GM06990 (cell line): ENCODE results near the gene RSPH9.

ENCODE experiments used
- DNase-seq: peaks from one replicate; pipeline ENCODE4 v3.0.0-alpha.2; 2011; ENCODE audit not compliant: insufficient read length; ENCODE audit errors: extremely low read depth
- H3K27me3 ChIP-seq: replicated peaks from 2 replicates; pipeline ENCODE4 v1.6.0; 2011; ENCODE audit warnings: low read length; ENCODE audit not compliant: control insufficient read depth, insufficient read depth
- H3K36me3 ChIP-seq: 2 replicates; pipeline ENCODE4 v1.5.1; 2011; ENCODE audit warnings: low read length; ENCODE audit not compliant: control insufficient read depth, insufficient read depth
- H3K4me3 ChIP-seq: replicated peaks from 2 replicates; pipeline ENCODE4 v1.5.1; 2011; ENCODE audit warnings: low read depth, mild to moderate bottlenecking, control low read depth, low read length
- CTCF ChIP-seq: IDR thresholded peaks from 2 replicates; pipeline ENCODE4 v1.5.1; 2011; ENCODE audit warnings: low read length, control low read depth, mild to moderate bottlenecking, inconsistent platforms; ENCODE audit not compliant: insufficient read depth, poor library complexity, severe bottlenecking

The RSPH9 gene

DNA sequence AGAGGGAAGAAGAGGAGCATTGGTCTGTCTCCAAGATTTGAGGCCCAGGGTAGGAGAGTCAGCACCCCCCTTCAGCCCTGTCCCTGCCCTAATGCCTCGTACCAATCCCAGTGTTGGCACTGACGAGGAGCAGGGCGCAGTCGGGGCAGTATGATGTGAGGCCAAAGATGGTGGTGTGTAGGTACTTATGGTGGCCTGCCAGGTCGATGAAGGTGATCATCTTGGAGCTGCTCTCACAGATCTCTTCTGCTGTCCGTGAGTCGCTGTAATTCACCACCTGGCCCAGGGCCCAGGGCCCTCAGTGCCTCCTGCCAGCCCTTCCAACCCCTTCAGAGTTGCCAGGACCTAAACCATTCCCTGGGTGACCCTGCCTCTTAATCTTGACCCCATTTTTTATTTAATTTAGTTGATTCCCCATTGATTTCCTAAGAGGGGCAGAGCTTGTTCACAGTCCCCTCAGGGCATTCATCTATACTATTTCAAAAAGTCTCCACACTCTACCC lies 20.0 kb upstream of the RSPH9 start:
- TF ChIP-seq CTCF: no peak
- H3K27me3 ChIP-seq: no peaks in the 10 kb centered on the region
- no peak for DNase-seq
- H3K36me3 ChIP-seq: peaks cover 42% of the 10 kb centered on the region
- no peak overlapping the region for H3K4me3 ChIP-seq

DNA sequence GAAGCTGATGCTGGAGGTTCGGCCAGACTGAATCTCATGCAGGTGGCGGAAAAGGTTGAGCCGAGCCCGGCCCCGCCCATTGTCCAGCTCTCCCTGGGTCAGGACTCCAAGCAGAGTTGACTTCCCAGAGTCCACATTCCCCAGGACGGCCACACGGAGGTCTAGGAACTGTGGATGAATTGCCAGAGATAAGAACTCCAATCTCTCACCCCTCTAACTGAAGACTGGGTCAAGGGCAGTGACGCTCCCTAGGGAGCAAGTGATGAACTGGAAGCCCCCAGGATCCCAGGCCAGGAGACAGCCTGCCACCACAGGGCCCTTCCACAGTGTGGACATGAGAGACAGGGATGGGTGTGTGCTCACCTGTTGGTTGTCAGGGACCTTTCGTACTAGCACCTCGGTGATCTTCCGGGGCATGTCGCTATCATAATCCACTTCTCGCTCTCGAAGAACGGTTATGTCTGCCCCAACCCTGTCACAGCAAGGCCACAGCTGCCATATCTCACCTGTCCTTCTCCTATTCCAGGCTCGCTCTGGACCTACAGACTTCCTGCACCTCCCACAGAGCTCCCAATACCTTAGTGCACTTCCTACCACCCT lies 19.3 kb upstream of the RSPH9 start:
- H3K27me3 ChIP-seq: no peaks in the 10 kb centered on the region
- peaks cover 42% of the 10 kb centered on the region for H3K36me3 ChIP-seq
- TF ChIP-seq CTCF: no peak
- no peak overlapping the region for H3K4me3 ChIP-seq
- no peak for DNase-seq

- no peak for DNase-seq
- H3K36me3 ChIP-seq: peaks cover 28% of the 10 kb centered on the region
- no peaks in the 10 kb centered on the region for H3K27me3 ChIP-seq
- H3K4me3 ChIP-seq: no peak overlapping the region
- TF ChIP-seq CTCF: no peak
Observed at GRCh38 chr6:43627008-43627825, 17.6 kb upstream of the RSPH9 start.

DNA sequence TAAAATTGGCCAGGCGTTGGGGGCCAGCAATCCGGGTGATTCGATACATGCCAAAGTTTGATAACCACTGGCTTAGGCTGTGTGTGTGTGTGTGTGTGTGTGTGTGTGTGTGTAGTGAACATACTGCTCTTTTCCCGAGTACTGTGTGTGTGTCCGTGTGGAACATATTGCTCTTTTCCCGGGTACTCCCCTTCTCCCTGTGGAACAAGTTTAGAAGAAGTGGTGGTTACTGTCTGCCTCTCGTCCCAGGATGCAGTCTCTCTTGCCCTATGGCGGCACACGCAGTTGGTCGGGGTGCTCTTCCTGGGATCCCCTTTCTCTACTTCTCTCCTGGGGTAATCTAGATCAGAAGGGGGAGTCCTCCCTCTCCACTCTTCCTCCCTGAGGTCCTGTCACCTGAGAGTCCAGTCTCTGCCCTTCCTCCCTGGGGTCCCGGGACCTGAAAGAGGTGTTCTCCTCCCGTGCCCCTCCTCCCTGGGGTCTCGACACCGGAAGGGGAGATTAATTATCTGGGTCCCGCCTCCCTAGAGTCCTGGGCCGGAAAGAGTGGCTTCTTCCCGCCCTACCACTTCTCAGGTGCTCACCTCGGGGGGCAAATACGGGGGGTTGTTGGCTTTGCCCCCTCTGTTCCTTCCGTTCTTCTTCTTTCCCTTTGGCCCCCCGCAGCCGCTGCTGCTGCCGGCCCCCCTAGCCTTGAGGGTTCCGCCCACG lies 16.3 kb upstream of the RSPH9 start:
- H3K27me3 ChIP-seq: no peaks in the 10 kb centered on the region
- no peak for TF ChIP-seq CTCF
- peak overlapping the region; percentile 89 for H3K4me3 ChIP-seq
- H3K36me3 ChIP-seq: peaks cover 22% of the 10 kb centered on the region
- peak; percentile 62 for DNase-seq

- Histone ChIP-seq H3K27me3 (no peaks in the 10 kb centered on the region), H3K4me3 (peak within 1 kb of the TSS; percentile 89), H3K36me3 (peaks cover 18% of the 10 kb centered on the region)
- peak; percentile 98 for DNase-seq
- no peak for TF ChIP-seq CTCF
Observed at GRCh38 chr6:43629104-43629504, 15.7 kb upstream of the RSPH9 start, which contains the start of gene GTPBP2. Gene GTPBP2, minus strand, starts transcription at chr6:43629264. Its CDS starts 102 bp downstream, at chr6:43629162.
